GM20000 (cell line): ENCODE measurements around the gene PPFIA2.

Experiments
- DNase-seq: peaks from one replicate; pipeline ENCODE4 v3.0.0; 2012; ENCODE audit warnings: low spot score
- CTCF ChIP-seq: IDR thresholded peaks from 2 replicates; pipeline ENCODE4 v1.5.1; 2012; ENCODE audit warnings: mild to moderate bottlenecking, control low read depth; ENCODE audit errors: extremely low read depth, missing control alignments

PPFIA2 gene

GRCh38 chr12:81546811-81547210 is 212.3 kb downstream of the PPFIA2 start:
- no peak for TF ChIP-seq CTCF

DNA sequence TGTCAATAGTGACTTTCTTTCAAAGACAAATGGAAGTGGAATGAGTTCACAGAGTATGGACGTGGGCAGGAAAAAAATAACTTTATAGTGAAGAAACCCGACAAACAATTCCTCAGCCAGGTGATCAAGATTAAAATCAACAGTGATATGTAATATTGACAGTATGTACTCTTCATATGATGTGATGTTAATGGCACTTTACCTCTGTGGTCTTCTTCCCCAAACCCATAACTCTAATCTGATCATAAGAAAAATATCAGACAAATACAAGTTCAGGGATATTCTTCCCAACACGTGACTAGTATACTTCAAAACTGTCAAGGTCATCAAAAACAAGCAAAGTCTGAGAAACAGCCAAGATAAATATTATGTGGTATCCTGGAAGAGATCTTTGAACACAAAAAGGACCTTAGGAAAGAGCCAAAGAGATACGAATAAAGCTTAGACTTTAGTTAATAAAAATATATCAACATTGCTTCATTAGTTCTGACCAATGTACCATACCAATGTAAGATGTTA is 215.5 kb downstream of the PPFIA2 start:
- no peak for DNase-seq
- TF ChIP-seq CTCF, result no peak

More at GRCh38 chr12:81546811-81547210, 212.3 kb downstream of the PPFIA2 start:
- DNase-seq, result no peak

DNA sequence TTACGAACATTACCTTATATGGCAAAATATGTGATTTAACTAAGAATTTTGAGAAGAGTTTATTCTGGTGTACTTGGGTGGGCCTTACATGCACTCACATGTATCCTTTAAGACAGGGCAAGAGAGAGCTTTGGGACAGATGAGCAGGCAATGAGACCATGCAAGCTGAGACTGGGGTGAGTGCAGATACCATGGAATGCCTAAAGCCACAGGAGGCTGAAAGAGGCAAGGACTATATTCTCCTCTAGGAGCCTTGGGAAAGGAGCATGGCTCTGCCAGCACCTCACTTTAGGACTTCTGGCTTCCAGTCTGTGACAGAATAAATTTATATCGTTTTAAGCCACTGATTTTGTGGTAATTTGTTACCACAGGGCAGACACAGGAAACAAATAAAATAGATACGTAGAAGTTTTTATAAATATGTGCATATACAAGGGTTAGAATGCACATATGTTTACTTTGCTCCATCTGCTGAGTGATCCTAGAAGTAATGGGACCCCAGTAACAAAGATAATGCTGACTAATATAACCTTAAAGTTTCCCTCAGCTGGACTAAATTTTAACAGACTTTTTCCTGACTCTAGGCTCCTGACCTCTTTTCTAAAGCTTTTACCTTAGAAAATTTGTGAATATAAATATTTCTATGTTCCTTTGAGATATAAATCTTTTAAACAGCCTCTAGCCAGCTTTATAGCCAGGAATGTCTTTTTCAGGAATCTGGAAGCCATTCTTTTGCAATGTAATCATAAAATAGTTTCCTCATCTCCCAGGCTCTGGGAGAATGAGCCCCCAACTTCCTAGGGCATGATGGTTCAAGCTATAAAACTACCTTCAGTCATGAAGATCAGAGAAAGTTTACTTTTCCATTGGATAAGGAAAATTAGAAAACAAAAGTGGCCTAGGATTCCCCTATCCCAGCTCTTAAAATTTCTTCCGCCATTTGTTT is 216.8 kb downstream of the PPFIA2 start:
- no peak for TF ChIP-seq CTCF
- DNase-seq, result no peak

DNA sequence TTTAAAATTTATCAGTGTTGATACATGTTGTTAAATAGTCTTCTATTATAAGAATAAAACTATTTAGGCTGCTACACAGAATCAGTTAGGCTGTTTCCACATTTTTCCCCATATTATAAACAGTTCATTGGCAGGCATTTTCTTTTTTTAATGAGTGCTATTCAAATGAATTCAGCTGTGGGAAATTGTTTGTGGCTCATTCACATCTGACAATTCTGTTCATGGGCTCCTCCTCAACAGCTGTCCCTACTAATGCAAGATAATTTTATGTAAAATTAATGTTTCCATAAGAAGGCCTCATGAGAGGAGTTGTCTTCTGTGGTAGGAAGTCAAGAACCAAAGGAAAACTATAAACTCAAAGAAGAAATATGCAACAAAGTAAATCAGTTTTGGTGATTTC is 218.0 kb downstream of the PPFIA2 start:
- TF ChIP-seq CTCF, result no peak

DNA sequence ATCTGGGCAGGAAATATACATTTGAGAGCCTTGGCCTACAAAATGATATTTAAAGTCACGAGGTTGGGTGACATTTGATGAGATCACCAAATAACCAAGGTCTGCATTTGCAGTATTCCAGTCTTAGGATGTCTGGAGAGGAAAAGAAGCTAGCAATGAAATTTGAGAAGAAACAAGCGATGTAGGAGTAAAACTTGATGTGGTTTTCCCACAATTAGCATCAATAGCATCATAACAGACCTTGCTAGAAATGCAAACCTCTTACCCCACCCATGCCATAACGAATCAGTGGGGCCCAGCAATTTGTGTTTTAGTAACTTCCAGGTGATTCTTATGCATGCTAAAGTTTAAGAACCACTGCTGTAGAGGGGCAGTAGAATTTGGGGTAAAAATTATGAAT is 219.9 kb downstream of the PPFIA2 start:
- TF ChIP-seq CTCF, result no peak
- DNase-seq, result no peak

More for the DNA sequence above, 218.0 kb downstream of the PPFIA2 start:
- no peak for DNase-seq

- no peak for DNase-seq
- TF ChIP-seq CTCF, result no peak
These were observed 226.1 kb downstream of the PPFIA2 start for GRCh38 chr12:81533054-81533453.

GRCh38 chr12:81530352-81530751 is 228.8 kb downstream of the PPFIA2 start:
- no peak for DNase-seq
- TF ChIP-seq CTCF, result no peak
